Measurements from ENCODE around the gene RPS16. TPM values are rescaled to one million over a fixed set of nuclear protein-coding genes. Genes with fewer than 3 reads are reported as not detected.
A peak's percentile ranks its signal among the peaks of the same experiment; 100 is the strongest.

RPS16 gene
- total and polyA plus RNA-seq, 9 of the 15 experiments (the other 6 are each of a cell fraction or from before 2014, with no cell fraction given) = 82.6 to 3,671 (median 2,204) TPM

- TF ChIP-seq MBD2 (IDR thresholded peaks at IDR 0.05; ENCODE audit: borderline replicate concordance, low read depth) = no peak
- TF ChIP-seq ZNF239 (CRISPR knock-in tag; IDR thresholded peaks at IDR 0.05) = peak; percentile 24; the same call in 1 of the 2 replicates
- TF ChIP-seq YBX1 (IDR thresholded peaks at IDR 0.05) = no peak
- TF ChIP-seq ZNF436 (CRISPR knock-in tag; IDR thresholded peaks at IDR 0.05) = no peak
- TF ChIP-seq CHD2 (IDR thresholded peaks at IDR 0.05; ENCODE audit: low read depth, low read length) = peak; percentile 87
- peak; percentile 81; the same call in 1 of the 2 replicates for TF ChIP-seq AFF4 (CRISPR knock-in tag; IDR thresholded peaks at IDR 0.05)
- TF ChIP-seq ZBTB8A (IDR thresholded peaks at IDR 0.05; ENCODE audit: partially characterized antibody) = no peak
- peak; percentile 93 for TF ChIP-seq POLR2G (IDR thresholded peaks at IDR 0.05; ENCODE audit: low read depth, low read length)
- TF ChIP-seq GABPB2 (CRISPR knock-in tag; conservative IDR thresholded peaks at IDR 0.05) = no peak
- peak; percentile 38; the same call in 1 of the 2 replicates for TF ChIP-seq DDX20 (tag; IDR thresholded peaks at IDR 0.05; ENCODE audit: low read depth)
- peak; percentile 26; the same call in 1 of the 2 replicates for TF ChIP-seq BACH1 (tag; IDR thresholded peaks at IDR 0.05)
- no peak for TF ChIP-seq NFATC3 (IDR thresholded peaks at IDR 0.05)
- TF ChIP-seq CXXC5 (CRISPR knock-in tag; IDR thresholded peaks at IDR 0.05) = peak; percentile 94
- TF ChIP-seq SMAD4 (CRISPR knock-in tag; conservative IDR thresholded peaks at IDR 0.05) = peak; percentile 86
- TF ChIP-seq KLF1 (tag; IDR thresholded peaks at IDR 0.05) = peak; percentile 70
- TF ChIP-seq STAT6 (CRISPR knock-in tag; IDR thresholded peaks at IDR 0.05) = 0 out of 2 replicates have a peak, but pooled peaks have one; percentile 41
- TF ChIP-seq ZKSCAN8 (CRISPR knock-in tag; IDR thresholded peaks at IDR 0.05) = no peak; the same call in 1 of the 2 replicates
- no peak for TF ChIP-seq MCM3 (IDR thresholded peaks at IDR 0.05)
- TF ChIP-seq CGGBP1 (CRISPR knock-in tag; IDR thresholded peaks at IDR 0.05) = no peak
- TF ChIP-seq NCOA2 (IDR thresholded peaks at IDR 0.05; ENCODE audit: partially characterized antibody in 2 of 2) = no peak
Observed at GRCh38 chr19:39412100-39412866, 23.5 kb downstream of the RPS16 start, which contains the start of gene PLEKHG2 (continued).

All from K562 (cell line).